ENCODE data around the gene HES5.
A peak's percentile ranks its signal among the peaks of the same experiment; 100 is the strongest.
"Not testable (repeated sequence)": the region's sequence is repeated elsewhere in the genome, so short reads cannot be mapped to it uniquely, and the experiment has no call there.

HES5 gene

DNA sequence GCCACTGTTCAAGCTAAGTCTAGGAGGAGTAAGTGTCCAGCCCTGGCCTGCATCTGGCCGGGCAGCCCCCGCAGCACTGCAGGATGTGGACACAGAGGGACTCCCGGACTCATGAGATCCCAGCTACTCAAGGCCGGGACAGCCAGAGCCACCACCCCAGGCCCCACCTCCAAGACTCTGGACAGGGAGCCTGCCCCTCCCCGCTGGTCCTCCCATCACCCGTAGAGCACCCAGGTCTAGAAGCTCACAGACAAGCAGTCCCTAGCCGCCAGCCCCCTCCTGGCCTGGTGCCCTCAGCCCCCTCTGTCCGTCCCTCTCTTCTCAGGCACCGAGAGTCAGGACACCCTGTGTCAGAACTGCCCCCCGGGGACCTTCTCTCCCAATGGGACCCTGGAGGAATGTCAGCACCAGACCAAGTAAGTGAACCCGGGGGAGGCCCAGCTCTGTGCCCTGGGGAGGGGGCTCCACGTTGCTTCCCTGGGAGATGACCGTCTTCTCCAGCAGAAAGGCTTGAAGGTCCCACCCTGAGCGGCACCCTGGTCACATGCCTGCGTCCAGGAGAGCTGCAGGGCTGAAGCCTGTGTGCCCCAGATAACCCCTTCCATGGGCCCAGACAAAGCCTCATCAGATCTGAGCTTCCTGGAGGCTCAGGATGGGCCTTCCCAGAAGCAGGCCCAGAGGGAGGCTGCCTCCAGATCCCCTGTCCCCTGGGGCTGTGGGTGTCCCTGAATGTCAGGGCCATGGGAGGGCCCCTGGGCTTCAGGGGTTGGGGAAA is 30.4 kb upstream of the HES5 start:
- no peak for DNase-seq

- DNase-seq = no peak
Measured at GRCh38 chr1:2559509-2560298, 29.6 kb upstream of the HES5 start.

- no peak for DNase-seq
Measured at GRCh38 chr1:2558861-2559260, 28.8 kb upstream of the HES5 start.

GRCh38 chr1:2558420-2558819 is 28.4 kb upstream of the HES5 start:
- DNase-seq = no peak

DNA sequence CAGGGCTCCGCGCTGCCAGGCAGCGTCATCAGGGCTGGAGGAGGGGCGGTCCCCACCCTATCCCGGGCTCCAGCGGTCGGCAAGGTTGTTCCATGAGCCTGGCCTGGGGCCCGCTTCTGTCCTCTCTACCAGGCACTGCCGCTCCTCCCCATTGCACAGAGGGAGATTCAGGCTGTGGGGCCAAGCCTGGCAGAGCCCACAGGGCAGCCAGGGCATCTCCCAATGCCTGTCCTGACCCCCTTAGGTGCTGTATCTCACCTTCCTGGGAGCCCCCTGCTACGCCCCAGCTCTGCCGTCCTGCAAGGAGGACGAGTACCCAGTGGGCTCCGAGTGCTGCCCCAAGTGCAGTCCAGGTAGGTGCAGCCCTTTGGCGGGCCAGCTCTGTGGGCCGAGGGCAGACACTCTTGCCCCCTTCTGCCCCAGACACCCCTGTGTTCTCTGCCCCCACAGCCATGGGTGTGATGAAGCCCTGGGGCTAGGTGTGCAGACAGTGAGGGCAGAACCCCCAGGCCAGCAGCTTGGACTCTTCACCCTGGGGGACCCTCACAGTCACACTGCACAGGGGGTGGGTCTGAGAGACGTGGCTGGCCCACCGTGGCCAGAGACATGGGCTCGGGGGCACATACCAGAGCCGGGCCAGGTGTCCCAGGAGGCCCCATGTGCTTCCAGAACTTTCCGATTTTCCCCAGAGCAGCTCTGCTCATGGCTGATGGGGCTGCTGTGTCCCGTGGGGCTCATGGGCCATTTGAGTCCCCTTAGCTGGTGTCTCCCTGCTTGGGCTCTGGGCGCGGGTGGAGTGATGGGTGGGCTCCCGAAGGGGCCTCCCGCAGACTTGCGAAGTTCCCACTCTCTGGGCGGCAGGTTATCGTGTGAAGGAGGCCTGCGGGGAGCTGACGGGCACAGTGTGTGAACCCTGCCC is 27.7 kb upstream of the HES5 start:
- DNase-seq = no peak

GRCh38 chr1:2556678-2557481 is 26.8 kb upstream of the HES5 start:
- DNase-seq = no peak

- DNase-seq = no peak
Measured at GRCh38 chr1:2556277-2556677, 26.2 kb upstream of the HES5 start, which contains the start of gene TNFRSF14. Gene TNFRSF14 (plus strand): TSS chr1:2556371. CDS start chr1:2556665, 294 bp downstream.

DNA sequence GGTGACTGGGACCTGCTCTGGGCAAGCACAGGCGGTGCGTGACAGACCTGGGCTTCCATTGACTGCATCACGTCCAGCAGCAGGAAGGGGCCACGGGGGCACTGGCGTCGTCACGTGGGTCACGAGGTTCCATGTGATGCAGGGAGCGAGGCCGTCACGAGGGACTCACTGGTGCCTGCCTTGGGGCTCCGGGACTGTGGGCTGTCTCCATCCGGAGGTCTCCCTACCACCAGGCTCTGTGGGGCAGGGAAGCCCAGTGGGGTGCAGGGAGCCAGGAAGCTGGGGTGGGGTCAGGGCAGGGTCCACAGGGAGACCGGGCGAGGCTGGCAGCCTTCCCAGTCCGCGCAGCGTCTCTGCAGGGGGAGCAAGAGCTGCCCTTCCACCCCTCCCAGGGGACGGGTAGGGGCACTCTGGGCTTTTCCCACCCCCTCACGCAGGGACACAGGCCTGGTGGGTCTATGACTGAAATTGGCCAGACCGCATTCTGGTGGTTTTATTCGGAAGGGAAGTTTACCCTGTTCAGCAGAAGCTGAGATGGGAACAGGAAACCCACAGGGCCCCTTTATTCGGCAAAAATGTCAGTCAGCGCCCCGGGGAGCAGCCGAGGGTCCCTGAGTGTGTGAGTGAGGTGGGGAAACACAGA is 25.7 kb upstream of the HES5 start:
- no peak for DNase-seq

GRCh38 chr1:2554621-2555387 is 24.7 kb upstream of the HES5 start:
- no peak for DNase-seq

DNA sequence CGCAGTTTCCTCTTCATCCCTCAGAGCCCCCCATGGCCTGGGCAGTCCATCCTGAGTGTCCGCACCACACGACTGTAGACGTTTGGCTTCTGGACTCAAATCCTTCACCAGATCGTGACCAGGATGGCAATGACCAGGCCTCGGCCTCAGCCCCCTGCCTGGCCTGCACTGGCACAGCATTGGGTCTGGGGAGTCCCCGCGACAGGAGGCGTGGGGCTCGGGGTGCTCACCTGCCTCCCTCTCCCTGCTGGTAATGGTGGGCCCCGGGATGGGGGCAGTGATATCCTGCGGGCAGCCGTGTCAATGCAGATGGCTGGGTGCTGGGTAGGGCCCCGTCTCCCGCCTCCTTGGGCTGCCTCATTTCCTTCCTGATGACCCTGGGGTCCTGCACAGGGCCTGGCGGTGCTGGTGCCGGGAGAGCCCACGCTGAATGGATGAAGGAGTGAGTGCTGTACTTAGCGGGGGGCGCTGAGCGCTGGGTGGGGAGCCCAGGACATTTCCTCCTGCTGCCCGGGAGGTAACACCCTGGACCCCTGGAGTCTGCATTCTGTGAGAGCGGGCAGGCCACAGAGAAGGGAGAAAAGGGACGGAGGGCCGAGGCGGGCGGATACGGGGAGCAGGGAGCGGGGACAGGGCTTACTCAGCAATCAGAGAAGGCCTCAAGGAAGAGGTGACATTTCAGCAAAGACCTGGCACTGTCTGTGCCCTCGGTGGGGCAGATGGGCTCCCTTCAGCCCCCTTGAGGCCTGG is 24.0 kb upstream of the HES5 start:
- DNase-seq = no peak

- DNase-seq = not testable (repeated sequence)
Measured at GRCh38 chr1:2553076-2553475, 23.0 kb upstream of the HES5 start.

DNA sequence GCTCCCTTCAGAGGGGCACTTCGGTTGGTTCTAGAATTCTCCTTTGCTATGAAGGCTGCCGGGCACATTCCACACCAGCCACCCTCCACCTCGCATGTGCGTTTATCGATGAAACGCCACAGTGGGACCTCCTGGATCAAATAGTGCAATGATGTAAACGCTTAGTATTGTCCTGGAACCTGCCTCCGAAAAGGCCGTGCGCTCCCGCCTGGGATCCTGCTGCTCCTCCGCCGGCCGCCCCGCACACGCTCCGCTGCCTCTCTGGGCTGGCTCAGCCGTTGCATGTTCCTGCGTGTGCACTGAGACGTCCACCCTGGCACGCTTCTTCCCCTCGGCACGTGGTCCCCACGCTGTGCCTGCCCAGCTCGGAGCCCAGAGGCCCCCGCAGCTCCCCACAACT is 22.1 kb upstream of the HES5 start:
- DNase-seq = no peak

DNA sequence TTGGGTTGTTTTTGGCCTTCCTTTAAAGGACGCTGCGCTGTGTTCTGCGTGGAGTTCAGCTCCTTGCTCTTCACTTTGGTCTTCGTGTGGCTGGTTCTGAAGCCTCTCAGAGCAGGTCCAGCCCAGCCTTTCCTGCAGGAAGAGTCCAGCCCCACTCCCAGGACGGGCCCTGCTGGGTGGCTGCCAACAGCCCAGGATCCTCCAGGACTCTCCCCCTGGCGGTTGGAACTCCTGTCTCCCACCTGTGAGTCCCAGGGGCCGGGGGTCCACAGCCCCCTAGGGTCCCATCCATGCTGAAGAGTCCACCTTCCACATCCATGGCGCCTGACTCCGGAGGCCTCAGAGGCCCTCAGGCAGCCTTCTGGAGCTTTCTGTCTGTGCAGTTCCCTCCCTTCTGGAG is 21.5 kb upstream of the HES5 start:
- DNase-seq = not testable (repeated sequence)

GRCh38 chr1:2550309-2550861 is 20.3 kb upstream of the HES5 start:
- not testable (repeated sequence) for DNase-seq

DNA sequence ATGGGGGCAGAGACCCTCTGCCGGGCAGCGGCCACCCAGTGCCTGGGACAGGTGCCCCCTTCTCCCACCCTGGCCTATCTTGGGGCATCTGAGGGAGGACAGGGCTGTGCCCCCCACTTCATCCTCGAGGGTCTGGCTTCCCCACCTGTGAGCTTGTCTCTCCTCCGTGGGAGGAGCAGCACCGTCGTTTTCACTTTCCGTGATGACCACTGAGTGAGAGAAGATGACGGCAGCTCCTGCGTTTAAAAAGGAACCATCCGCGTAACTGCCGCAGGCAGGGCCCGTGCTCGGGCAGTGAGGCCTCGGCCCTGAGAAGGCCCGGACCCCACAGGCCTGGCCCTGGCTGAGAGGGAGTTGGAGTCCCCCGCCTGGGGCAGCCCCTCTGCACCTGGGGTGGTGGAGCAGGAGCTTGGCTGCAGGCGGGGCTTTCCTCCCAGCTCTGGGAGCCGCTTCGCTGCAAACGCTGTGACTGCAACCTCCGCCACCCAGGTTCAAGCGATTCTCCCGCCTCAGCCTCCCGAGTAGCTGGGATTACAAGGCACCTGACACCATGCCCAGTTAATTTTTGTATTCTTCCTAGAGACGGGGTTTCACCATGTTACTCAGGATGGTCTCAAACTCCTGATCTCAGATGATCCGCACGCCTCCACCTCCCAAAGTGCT is 19.4 kb upstream of the HES5 start:
- DNase-seq = not testable (repeated sequence)

GRCh38 chr1:2548068-2548589 is 18.1 kb upstream of the HES5 start:
- DNase-seq = peak; percentile 91

DNA sequence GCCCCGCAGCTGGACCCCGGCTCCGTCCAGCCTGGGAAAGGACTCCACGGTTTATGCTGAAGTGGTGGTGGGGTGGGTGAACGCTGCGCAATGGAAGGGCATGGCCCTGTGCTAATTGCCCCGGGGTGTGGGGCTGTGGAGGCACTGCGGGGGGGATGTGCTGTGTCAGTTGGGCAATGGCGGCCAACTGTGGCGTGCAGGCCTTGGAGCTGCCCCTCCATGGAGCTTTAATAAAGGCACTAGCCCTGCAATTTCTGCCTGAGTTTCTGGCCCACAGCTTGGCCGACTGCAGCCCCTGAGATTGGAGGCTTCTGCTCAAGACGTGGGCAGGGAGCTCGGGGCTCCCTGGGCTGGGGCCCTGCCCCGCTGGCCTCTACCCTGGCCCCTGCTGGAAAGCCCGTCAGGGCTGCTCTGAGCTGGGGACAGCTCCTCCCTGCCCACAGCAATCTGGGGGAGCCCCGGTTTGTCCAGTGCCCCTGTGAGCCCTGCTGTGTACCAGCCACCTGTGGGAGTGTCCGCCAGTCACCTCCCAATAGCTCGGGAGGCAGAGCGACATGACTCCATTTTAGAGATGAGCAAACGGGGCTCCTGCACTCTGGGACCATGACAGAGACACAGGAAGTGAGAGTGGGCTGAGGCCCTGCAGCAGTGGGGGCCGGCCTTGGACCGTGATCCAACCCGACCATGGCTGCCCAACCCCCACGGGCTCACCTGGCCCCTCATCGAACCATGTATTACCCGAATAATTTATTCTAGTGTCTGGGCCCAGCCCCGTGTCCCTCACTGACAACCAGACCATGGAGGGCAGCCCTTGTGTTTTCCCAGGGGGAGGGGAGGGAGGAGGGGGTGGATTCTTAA is 17.4 kb upstream of the HES5 start:
- DNase-seq = no peak

Data from NCI-H510A (cell line).